ENCODE data around the gene IRAK3. TPM values are rescaled to one million over a fixed set of nuclear protein-coding genes. Genes with fewer than 3 reads are reported as not detected.

Gene IRAK3
- total RNA-seq, 1 experiment from 2014 or later, result 0.07 TPM

DNA sequence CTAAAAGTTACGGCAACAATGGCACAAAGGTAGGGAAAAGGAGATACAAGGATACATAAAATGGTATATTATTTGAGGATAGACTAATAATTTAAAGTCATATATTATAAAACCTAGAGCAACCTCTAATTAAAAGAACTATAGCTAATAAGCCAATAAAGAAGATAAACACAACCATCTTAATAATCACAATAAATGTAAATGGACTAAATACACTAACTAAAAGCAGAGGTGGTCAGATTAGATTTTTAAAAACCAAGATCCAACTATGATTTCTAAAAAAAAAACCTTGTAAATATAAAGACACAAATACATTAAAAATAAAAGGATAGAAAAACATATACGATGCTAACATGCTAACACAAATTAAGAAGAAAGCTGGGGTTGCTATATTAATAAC is 47.7 kb upstream of the IRAK3 start:
- no peak overlapping the region for H2AFZ ChIP-seq
- H3K4me2 ChIP-seq, result no peak overlapping the region
- no peaks in the 10 kb centered on the region; the same call in 1 of the 2 replicates for H4K20me1 ChIP-seq (ENCODE audit: insufficient read depth)
- no peak for DNase-seq
- TF ChIP-seq EZH2 (IDR thresholded peaks at IDR 0.05; ENCODE audit: low read depth) (no peak), CTCF (conservative IDR thresholded peaks at IDR 0.05) (no peak)
- no peak overlapping the region for H3K4me3 ChIP-seq
- ChIA-PET POLR2A (ENCODE audit: unreplicated experiment) (interaction anchor here (0.6 kb wide), 1 partner anchor 633 kb away, joined by 3 read pairs; no protein-coding TSS in a partner anchor), CTCF (no interaction called here)
- H3K79me2 ChIP-seq (ENCODE audit: low read depth), result no peaks in the 10 kb centered on the region
- H3K27ac ChIP-seq, result no peak overlapping the region
- H3F3A ChIP-seq (ENCODE audit: insufficient read depth, low read depth), result 0 out of 2 replicates have a peak, but pooled peaks cover 4% of the 10 kb centered on the region
- no peaks in the 10 kb centered on the region; the same call in 1 of the 2 replicates for H3K9me2 ChIP-seq (ENCODE audit: insufficient read depth)
- peaks cover 49% of the 10 kb centered on the region for H3K9me3 ChIP-seq (ENCODE audit: insufficient read depth, low read depth)
- H3K36me3 ChIP-seq (ENCODE audit: low read depth), result peaks cover 32% of the 10 kb centered on the region; the same call in 1 of the 2 replicates
- peaks cover 5% of the 10 kb centered on the region; the same call in 1 of the 2 replicates for H3K4me1 ChIP-seq (replicated peaks; ENCODE audit: insufficient read depth)
- H3K27me3 ChIP-seq (ENCODE audit: insufficient read depth, low read depth), result no peaks in the 10 kb centered on the region
- intact Hi-C loops (cut with micrococcal nuclease; ENCODE audit: unreplicated experiment), result no loop called here
- BruUV-seq (replicated peaks), result no TSS peak

DNA sequence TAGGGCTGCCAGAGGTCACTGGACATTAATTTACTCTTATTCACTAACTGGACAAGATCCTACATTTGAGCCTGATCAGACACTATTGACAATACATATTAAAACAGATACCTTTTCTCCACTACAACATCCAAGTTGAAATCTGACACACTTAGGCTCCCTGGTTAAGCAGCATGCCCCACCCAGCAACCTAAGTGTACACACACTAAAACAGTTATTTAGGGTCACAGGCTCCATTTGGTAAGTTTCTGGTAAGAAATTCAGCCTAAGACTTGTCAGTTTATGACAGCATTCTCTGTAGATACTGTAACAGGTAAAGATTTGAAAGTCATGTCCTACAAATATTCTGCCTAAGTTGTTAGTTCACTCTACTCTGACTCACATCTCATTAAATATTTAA is 46.2 kb upstream of the IRAK3 start:
- Histone ChIP-seq H2AFZ (no peak overlapping the region), H3K4me3 (no peak overlapping the region), H3K27me3 (ENCODE audit: insufficient read depth, low read depth) (no peaks in the 10 kb centered on the region), H3F3A (ENCODE audit: insufficient read depth, low read depth) (0 out of 2 replicates have a peak, but pooled peaks cover 4% of the 10 kb centered on the region), H4K20me1 (ENCODE audit: insufficient read depth) (no peaks in the 10 kb centered on the region; the same call in 1 of the 2 replicates), H3K27ac (no peak overlapping the region), H3K9me3 (ENCODE audit: insufficient read depth, low read depth) (peaks cover 45% of the 10 kb centered on the region), H3K36me3 (ENCODE audit: low read depth) (peaks cover 27% of the 10 kb centered on the region; the same call in 1 of the 2 replicates), H3K4me2 (no peak overlapping the region), H3K9me2 (ENCODE audit: insufficient read depth) (no peaks in the 10 kb centered on the region; the same call in 1 of the 2 replicates), H3K79me2 (ENCODE audit: low read depth) (no peaks in the 10 kb centered on the region), H3K4me1 (replicated peaks; ENCODE audit: insufficient read depth) (peaks cover 5% of the 10 kb centered on the region; the same call in 1 of the 2 replicates)
- ChIA-PET POLR2A (ENCODE audit: unreplicated experiment) (no interaction called here), CTCF (no interaction called here)
- DNase-seq, result no peak
- no TSS peak for BruUV-seq (replicated peaks)
- intact Hi-C loops (cut with micrococcal nuclease; ENCODE audit: unreplicated experiment), result no loop called here
- TF ChIP-seq CTCF (conservative IDR thresholded peaks at IDR 0.05) (no peak), EZH2 (IDR thresholded peaks at IDR 0.05; ENCODE audit: low read depth) (no peak)

DNA sequence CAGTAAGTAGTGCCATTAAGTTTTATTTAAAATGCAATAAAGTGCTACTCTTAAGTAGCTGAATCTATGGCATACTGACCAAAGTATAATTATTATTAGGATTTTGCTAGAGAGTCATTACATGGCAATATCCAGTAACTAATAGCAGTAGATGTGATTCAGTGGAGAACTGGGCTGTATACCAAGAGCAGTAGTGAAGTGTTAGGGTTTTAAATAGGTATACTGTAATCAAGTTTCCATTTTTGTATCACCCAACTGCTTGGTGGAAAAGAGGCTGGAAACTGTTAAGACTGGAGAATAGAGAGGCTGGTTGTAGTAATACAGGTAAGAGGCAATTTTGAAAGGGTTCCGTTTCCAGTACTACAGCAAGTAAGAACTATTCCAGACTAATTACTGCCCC is 45.1 kb upstream of the IRAK3 start:
- CTCF ChIA-PET, result no interaction called here
- DNase-seq, result no peak
- H3K4me3 ChIP-seq, result no peak overlapping the region
- H3K36me3 ChIP-seq (ENCODE audit: low read depth), result peaks cover 26% of the 10 kb centered on the region; the same call in 1 of the 2 replicates
- no peak overlapping the region for H3K4me2 ChIP-seq
- no peaks in the 10 kb centered on the region for H3K9me2 ChIP-seq (ENCODE audit: insufficient read depth)
- peaks cover 5% of the 10 kb centered on the region; the same call in 1 of the 2 replicates for H3K4me1 ChIP-seq (replicated peaks; ENCODE audit: insufficient read depth)
- H3K9me3 ChIP-seq (ENCODE audit: insufficient read depth, low read depth), result peaks cover 41% of the 10 kb centered on the region
- no peaks in the 10 kb centered on the region for H3K27me3 ChIP-seq (ENCODE audit: insufficient read depth, low read depth)
- no TSS peak for BruUV-seq (replicated peaks)
- POLR2A ChIA-PET (ENCODE audit: unreplicated experiment), result no interaction called here
- TF ChIP-seq EZH2 (IDR thresholded peaks at IDR 0.05; ENCODE audit: low read depth) (no peak), CTCF (conservative IDR thresholded peaks at IDR 0.05) (no peak)
- H3K27ac ChIP-seq, result no peak overlapping the region
- H3F3A ChIP-seq (ENCODE audit: insufficient read depth, low read depth), result 0 out of 2 replicates have a peak, but pooled peaks cover 4% of the 10 kb centered on the region
- no peaks in the 10 kb centered on the region for H3K79me2 ChIP-seq (ENCODE audit: low read depth)
- H4K20me1 ChIP-seq (ENCODE audit: insufficient read depth), result no peaks in the 10 kb centered on the region
- intact Hi-C loops (cut with micrococcal nuclease; ENCODE audit: unreplicated experiment), result no loop called here
- no peak overlapping the region for H2AFZ ChIP-seq
